Activated T-cell treated with anti-CD3 and anti-CD28 coated beads, Interleukin-2, amount 50 U/mL, for 1 hour (primary cell): Measurements from ENCODE around the gene PTPRK.

Source experiments
- DNase-seq: peaks from one replicate; pipeline ENCODE4 v3.0.0-alpha.2; 2020

The PTPRK gene

DNA sequence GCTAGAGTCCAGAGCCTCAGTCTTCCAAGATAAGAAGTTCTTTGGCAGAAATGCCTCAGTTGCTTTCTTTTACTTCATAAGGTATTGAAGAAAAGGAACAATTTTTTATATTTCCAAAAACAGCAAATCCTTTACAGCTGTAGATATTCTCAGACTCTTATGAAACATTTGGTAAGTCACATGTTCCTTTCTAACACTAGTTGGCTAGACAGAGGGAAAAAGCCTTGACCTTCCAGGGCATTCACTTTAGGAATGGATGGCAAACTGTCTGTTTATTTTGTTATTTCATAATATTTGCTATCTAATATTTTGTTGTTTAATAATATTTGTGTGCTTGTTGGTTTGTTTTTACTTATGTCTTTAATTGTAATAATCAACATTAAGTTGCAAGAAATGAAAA, 140.8 kb downstream of the PTPRK start:
- no peak for DNase-seq

DNA sequence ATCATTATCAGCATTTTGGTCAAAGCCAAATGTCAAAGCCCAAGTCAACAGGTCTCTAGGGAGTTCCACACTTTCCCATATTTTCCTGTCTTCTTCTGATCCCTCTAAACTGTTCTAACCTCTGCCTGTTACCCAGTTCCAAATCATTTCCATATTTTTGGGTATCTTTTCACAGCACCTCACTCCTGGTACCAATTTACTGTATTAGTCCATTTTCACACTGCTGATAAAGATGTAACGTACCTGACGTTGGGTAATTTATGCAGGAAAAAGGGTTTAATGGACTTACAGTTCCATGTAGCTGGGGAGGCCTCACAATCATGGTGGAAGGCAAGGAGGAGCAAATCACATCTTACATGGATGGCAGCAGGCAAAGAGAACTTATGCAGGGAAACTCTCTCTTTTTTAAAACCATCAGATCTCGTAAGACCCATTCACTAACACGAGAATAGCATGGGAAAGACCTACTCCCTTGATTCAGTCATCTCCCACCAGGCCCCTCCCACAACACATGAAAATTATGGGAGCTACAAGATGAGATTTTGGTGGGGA, 143.4 kb downstream of the PTPRK start:
- no peak for DNase-seq

DNA sequence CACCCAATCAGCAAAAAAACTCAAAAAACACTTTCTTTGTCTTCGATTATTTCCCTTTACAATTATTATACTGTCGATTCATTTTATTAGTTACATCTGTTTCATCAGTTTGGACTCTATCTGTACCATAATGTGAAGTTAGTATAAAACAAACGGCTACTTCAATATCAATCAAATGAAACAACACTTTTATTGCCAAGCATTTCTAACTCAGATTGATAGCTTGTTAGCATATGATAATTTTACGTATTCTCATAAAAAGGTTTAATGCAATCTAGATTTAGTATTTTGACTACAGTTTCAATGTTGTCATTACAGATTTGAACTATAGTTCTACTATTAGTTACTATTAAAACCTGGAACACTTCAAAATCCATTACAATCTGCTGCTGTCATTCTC, 149.3 kb downstream of the PTPRK start:
- DNase-seq, result no peak

DNA sequence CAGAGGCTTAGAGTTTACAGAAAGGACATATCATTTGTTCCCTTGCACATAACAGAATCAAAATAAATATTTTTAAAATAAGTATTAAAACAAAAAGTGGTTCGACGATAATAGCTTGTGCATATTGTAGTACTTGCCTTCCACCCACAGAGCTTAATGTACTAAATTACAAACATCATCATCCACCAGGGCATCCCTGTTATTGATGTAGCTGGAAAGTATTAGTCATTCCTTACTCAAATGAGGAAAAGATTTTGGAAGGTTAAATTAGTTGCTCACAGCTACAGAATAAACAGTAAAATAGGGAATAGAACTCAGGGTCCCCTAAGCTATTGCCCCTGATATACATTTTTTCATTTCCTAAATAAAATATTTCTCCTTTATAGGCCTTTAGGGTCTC, 150.3 kb downstream of the PTPRK start:
- no peak for DNase-seq

DNA sequence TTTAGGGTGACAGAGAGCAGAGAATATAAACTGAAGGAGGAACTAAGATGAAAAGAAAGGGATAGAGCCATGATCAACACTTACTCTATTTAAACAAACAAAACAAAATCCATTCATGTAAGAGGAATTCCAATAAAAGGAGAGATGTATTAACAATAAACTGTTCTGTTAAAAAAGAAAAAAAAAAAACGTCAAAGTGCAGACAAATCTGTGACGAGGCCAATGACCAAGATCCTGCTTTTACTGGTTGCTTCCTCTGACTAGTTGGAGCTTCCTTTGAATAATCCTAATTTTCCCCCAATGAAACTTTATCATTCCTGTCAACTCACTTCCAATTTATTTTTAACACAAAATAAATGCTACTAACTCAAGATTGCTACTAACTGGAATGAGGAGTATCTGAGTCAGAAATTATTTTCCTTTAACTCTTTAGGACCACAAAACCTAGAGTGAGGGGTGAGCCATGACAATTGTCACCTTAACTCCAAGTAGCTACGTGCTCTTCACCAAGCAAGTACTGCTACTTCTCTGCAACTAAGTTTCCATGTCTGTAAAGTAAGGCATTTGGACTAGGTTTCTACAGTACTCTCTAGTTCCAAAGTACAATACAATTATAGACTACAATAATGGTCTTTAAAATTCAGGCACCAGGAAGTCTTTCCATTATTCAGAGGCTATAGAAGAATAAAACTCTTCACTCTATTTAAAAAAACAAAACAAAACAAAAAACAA, 152.0 kb downstream of the PTPRK start:
- DNase-seq, result no peak

DNA sequence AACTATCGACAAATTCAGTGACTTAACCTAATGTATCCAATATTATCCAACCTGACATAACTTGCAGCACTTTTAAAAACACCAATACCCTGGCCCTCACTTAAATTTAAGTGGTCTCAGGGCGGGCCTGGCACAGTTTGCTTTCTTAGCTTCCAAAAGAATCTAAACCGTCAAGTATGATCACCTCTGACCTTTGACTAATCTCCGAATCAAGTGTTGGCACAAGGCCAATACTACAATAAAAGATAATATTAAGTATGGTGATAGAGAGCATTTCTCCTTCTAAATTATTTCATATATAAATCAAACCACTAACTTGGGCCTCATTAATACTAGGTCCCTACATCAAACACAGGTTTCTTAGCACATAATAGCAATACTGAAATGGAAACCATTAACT, 153.0 kb downstream of the PTPRK start:
- DNase-seq, result no peak

DNA sequence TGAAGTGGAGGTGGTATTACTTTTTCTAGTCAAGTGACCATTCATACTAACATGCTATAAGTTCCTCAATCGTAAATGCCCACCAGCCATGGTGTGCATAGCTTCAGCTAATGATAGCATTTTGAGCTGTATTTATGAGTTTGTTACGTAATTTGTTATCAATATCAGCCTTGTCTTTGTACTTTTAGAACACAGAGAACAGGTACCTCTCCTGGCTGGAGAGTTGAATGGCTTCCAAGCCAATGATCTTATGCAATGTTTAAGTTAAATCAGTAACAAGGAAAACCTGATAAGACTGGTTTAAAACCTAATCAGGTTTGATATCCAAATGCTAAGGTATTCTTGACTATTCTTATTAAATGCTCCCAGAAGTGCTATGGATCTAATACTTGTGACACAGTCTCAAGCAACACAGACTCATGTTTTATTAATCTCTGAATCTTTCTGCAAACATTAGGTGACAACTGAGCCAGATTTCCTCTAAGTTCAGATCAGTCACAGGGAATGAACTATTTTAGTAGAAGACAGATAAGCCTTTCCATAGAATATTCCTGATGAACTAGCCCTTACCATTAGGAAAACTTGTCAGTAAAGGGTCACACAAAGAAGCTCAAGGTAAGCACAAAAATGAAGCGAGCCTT, 154.8 kb downstream of the PTPRK start:
- DNase-seq, result no peak

DNA sequence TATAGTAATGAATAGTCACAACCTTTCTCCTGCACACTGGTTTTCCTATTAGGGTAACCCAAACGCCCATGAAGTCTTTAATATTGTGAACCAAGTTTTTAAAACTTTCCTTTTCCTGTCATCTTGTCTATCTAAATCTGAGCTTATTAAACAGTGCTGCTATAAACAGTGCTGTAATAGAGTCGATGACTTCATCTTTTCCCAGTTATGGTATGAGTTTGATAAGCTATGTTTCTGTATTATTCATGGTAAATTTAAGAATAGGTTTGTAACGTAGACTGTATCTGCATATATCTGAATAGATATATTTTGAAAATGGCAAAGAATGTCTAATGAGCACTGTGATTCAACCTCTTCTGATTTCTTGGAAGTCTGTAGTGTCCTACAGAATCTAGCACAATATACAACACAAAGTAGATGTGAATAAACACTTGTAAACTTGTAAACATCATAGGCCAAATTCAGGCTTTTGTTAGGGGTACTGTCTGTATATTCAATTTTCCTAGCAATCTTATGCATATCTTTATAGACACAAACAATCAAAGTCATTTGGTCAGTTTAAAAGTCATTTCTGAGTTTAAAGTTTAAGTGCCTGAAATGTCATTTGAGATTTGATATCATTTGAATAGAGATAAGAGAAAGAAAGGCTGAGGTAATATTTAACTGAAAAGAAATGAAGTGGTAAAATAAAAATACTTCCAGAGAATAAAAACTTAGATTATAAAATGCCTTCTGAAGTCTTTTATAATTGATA, 155.5 kb downstream of the PTPRK start:
- DNase-seq, result no peak

DNA sequence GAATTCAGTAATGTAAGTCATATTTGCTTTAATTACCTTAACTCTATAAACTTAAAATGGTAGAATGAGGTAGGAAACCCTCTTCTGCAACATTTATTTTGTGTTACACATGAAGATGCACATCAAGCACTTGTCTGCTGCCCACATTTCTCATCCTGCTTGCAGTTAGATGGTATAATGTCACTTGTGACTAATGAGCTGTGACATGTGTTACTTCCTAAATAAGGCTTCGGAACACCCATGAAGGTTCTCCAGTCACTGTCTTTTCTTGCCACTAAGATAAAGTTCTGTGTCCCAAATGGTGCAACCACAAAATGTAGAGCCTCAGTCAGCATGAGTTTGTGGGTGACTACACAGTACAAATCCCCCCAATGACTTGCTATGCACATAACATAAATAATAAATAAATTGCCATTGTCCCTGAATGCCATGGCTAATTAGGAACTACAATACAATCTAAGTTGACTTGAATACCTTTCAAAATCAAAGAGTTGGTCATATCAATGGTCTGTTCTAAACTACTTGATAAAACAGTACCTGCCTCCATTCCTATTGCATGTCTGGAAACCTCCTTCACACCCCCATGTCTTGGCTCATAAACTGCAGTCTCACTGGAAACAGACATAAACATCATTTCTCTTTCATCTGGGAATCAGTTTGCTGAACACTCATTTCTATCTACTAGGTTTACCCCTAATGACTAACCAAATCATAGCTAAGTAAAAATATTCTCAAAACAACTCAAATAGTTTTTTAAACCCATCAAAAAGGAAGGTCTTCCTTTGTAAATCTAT, 157.2 kb downstream of the PTPRK start:
- DNase-seq, result no peak

DNA sequence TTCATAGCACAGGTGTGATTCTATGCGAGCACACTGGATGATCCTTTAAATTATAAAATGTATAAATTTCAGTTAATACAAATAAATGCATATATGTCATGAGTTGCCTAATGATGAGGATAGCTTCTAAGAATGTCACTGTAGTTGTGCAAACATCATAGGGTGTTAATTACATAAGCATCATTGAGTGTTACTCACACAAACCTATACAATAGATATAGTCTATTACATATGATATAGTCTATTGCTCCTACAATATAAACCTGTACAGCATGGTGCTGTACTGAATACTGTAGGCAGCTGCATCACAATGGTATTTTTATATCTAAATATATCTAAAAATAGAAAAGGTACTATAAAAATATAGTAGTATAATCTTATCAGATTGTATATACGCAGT, 159.0 kb downstream of the PTPRK start:
- DNase-seq, result no peak

DNA sequence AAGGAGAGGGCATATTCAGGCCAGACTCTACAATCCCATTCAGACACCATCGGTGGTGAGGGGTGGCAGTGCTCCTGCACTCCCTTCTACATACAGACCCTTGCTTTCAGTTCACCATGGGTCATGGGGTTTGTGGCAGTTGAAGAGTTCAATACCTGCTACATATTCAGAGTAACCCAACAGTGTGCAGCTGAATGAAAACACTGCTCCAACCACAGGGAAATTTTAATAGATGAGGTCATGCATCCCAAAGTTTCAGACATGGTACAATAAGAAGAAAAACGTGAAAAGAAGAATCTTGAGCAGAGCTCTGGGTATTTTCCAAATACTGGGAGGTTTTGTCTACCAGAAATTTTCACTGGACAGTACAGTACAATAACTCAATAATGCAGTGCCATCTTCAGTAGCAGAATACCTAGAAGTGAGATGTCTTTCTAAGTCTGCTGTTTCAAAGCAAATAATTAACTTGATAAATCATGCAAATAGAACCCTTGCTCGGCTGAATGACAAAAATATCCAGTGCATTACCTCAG, 162.1 kb downstream of the PTPRK start:
- DNase-seq, result no peak

DNA sequence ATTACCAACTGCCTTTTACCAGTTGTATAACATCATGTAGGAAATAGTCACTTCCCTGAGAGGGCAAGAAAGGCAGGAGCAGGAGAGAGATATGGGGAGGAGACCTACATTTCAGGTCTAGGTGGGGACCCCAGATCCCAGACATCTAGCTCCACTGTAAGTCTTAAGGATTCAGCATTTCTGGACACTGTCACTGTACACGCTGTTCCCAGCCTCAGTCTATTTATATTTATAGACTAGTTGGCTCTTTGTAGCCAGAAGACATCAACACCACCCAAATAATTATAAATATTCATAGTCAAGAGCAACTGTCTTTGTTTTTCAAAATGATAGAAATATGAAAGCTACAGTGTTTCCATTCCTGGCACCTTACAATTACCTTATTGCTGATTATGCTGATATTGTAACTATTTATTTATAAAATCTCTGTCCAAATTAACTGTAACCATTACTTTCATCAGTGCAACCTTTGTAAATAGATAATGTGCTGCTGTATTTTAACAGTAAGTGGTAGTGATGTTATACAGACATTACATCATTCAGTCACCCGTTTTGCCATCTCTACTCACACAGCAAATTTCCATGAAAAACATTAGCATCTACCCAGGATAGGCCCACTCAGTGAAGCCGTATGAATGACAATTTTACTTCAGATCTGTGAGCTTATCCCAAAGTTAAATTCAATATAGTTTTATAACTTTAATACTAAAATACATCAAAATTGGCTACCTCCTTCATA, 162.8 kb downstream of the PTPRK start:
- DNase-seq, result no peak

DNA sequence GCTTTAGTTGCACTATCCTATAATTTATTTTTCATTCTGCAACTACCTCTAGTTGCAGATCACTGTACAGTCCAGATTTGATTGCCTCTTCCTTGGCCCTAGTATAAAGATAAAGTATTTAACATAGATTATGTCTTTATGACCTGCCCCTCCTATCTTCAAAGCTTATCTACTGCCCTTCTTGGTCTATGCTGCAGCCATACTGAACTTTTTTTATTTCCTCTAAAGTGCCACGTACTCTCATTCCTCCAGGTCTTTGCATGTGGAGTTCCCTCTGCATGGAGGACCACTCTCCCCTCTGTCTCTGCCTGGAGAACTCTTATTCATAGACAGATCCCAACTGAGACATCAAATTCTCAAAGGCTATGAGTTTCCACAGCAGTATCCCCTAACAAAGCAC, 168.0 kb downstream of the PTPRK start:
- no peak for DNase-seq

DNA sequence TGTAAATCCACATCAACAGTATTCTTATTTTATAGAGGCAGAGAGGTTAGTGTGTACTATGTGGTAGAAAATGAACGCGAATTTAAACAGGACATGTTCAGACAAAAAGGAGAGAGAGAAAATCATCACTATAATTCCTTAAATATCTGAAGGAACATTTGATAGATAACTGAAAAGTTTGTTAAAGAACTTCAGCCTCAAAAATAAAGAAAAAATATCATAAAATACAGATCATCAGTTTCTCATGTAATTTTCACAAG, 169.2 kb downstream of the PTPRK start:
- no peak for DNase-seq

DNA sequence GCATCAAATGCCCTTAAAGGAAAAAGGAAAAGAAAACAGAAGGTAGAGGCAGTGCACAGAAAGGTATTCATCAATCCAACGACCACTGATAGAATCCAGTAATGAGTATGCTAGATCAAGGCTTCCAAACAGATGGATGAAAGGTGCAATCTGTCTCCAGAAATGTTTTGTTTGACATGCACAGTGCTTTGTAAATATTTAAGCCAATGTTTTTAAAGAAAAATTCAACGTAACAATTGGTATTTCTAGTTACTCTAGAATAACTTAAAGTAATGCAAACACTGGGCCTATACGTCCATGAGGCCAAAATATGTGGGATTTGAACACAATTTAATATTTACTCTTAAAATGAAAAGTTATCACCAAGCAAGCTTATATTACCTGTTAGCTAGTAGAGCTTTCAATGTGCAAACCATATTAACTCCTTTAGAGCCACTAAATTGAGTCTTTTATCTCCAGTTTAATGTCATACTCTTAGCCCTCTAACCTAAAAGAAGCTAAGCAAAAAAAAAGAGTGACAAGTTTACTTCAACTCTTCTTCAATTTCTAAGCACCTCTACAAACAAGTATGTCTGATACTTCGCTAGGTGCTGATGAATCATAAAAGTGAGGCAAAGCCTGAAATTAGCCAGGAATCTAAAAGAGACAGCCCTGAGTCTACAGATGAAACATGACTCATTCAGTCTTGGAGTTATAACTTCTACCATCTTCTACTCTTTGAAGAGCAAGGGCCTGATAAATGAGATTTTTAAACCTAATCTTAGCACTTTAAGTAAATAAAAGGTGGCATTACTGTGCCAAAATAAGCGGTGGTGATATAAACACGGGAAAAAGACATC, 169.8 kb downstream of the PTPRK start:
- DNase-seq, result no peak

DNA sequence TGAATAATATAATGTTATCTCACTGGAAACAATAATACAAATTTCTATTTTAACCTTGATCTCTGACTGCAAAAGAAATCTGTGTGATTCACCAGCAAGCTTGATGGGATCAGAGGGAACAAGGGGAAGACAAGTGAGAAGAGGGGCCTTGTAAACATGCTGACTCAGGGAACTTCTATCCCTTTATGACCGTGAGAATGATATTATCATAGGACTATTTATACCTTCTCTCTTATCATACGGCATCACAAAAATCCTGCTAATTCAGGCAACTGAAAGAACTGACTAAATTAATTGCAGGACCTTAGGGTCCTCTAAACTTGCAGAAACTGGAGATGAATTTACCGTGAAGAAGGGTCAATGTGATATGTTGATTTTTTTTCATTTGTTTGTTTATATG, 173.3 kb downstream of the PTPRK start:
- no peak for DNase-seq

DNA sequence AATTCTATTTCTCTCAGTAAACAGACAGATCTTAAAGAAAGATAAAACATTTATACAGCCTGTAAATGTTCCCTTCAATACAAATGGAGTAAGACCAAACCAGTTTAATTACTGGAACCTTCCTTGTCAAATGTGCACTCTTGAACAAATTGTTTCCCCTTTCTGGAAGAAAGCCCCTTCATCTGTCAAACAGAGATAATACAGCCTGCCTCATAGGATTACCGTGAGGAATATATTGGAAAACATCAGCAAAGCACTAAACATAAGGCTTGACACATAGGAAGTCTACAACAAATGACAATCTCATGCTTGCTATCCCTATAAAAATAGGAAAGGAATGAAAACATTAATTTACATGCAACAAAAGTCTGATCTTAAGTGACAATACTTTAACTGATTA, 173.8 kb downstream of the PTPRK start:
- no peak for DNase-seq

DNA sequence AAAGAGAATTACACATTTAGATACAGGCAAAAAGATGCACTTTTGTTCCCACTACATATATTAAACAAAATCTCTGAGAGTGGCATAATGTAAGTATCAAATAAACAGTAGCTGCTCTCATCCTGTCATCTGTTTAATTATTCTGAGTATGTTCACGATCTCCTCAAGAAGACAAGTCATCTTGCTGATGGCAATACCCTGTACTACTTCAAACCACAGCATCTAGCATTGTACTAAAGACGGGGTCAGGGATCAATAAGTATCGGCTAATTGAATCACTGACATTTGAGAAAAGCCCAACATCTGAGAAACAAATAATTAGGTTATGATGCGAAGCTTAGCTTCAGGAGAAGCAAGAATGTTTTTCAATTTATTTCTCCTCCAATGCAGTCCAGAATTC, 175.1 kb downstream of the PTPRK start:
- DNase-seq, result no peak

DNA sequence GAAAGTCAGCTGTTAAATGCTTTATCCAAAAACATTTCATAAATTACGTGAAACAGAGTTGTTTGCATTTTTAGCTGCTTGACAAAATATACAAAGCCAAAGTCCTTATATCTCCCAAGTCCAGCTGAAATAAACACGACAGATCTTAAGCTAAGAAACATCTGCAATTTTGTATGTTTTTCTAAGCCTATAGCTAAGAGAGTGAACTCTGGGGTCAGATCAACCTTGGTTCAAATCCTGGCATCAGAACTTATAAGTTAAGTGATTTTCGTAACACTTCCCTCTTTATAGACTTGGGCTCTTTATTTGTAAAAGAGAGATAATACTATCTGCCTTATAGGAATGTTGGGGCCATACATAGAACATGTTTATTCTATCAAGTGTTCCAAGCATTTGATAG, 176.7 kb downstream of the PTPRK start:
- DNase-seq, result no peak

DNA sequence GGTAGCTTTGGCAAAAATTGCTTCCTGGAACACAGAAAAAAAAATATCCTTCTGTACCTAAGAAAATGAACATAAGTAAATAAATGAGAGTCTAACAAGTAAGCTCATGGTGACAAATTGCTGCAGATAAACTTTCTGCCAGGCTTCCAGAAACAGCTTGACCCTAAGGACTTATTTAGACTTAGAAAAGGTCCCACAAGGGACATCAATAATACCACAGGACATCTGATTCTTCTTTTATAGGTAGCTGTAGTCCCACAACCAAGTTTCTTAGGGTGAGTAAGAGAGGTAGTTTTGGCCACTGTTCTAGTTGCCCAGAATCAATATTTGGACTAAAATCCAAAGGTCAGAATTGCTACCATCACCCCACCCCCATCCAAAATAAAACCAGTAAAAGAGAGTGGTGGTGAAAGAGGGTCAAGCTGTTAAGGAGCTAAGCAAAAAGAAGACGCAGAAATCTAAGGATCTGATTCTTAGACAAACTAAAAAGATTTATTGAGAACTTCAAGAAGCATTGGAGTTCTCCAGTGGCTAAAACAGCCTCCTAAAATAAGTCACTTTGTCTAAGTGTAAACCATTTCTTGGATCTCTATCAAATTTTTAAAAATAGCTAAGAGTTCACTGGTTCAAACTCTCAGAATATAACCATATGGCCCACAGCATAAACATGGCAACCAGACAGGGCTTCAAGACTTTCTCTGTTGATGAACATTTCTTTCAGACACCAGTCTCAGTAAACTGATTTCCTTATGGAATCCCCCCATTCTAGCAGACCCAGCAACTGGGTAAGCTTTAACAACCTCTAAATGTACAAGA, 180.6 kb downstream of the PTPRK start:
- DNase-seq, result no peak

DNA sequence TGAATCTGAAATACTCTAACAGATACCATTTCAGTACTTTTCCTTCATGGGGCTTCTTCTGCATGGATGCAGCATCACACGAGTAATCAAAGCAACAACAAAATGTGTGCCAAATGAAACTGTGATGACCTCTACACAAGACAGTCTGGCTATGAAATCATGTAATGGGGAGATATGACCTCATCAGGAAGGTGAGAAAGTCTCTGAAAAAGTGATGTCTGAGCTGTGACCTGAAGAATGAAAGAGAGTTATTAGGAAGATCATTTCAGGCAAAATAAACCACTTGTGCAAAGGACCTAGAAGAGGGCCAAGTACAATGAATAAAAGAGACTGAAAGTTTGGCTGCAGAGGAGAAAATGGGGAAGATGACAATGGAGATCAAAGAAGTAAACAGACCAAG, 182.8 kb downstream of the PTPRK start:
- DNase-seq, result no peak
